Activated CD4-positive, alpha-beta memory T cell treated with anti-CD3 and anti-CD28 coated beads for 36 hours (primary cell): ENCODE measurements around the gene NTM. TPM values are rescaled to one million over a fixed set of nuclear protein-coding genes. Genes with fewer than 3 reads are reported as not detected.

Experiments
- CTCF ChIA-PET: fragments of 350-600 bp; sonication (Branson Sonifier 250); formaldehyde crosslinking; loops from one replicate; lab custom pipeline; 2021; ENCODE audit warnings: antibody characterized with exemption, inconsistent platforms; lab: Charles Lee
- POLR2A ChIA-PET: fragments of 350-600 bp; sonication (Branson Sonifier 250); formaldehyde crosslinking; loops from one replicate; lab custom pipeline; 2021; ENCODE audit warnings: antibody characterized with exemption; lab: Charles Lee
- DNase-seq: peaks from one replicate; pipeline ENCODE4 v3.0.0-alpha.2; 2020
- H3K27ac Mint-ChIP-seq: one replicate; pipeline ENCODE4 v1.8.0; 2021; ENCODE audit warnings: mixed read lengths
- H3K27me3 Mint-ChIP-seq: one replicate; pipeline ENCODE4 v1.8.0; 2021; ENCODE audit warnings: mixed read lengths
- H3K36me3 Mint-ChIP-seq: one replicate; pipeline ENCODE4 v1.8.0; 2021; ENCODE audit warnings: mixed read lengths
- H3K4me1 Mint-ChIP-seq: one replicate; pipeline ENCODE4 v1.8.0; 2021; ENCODE audit warnings: low read depth, mixed read lengths
- H3K4me3 Mint-ChIP-seq: one replicate; pipeline ENCODE4 v1.8.0; 2021; ENCODE audit warnings: mild to moderate bottlenecking, mixed read lengths
- H3K9me3 Mint-ChIP-seq: one replicate; pipeline ENCODE4 v1.8.0; 2021; ENCODE audit warnings: mixed read lengths
- intact Hi-C: fragments of 100-400 bp; cut with micrococcal nuclease; formaldehyde crosslinking; loops from one replicate; pipeline ENCODE4 v1.15.1; 2023
- total RNA-seq, 2 experiments: library from RNA; stranded (reverse); gene quantifications; one replicate each; pipeline ENCODE4 v1.2.3, GENCODE V29; 2021

NTM gene
- total RNA-seq, 2 experiments from 2014 or later = not detected

DNA sequence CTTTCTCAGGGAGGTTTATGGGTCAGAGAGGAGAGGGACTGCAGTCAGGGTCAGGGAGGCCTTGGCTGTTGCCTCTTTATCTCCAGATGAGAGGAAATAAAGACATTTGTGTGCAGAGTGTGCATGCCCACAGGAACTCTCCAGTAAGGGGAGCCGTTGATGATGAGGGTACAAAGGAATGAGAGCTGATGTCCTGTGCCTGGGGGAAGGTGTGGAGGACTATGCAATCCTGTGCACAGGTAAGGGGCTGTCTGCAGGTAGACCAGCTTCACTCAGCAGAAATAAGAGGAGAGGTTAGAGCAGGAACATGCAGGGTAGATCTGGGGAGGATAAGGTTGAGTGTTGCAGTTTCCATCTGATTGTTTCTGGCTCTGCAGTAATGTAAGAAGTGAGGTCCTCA is 132.6 kb downstream of the NTM start:
- POLR2A ChIA-PET = no interaction called here
- H3K27me3 Mint-ChIP-seq = no peaks in the 10 kb centered on the region

DNA sequence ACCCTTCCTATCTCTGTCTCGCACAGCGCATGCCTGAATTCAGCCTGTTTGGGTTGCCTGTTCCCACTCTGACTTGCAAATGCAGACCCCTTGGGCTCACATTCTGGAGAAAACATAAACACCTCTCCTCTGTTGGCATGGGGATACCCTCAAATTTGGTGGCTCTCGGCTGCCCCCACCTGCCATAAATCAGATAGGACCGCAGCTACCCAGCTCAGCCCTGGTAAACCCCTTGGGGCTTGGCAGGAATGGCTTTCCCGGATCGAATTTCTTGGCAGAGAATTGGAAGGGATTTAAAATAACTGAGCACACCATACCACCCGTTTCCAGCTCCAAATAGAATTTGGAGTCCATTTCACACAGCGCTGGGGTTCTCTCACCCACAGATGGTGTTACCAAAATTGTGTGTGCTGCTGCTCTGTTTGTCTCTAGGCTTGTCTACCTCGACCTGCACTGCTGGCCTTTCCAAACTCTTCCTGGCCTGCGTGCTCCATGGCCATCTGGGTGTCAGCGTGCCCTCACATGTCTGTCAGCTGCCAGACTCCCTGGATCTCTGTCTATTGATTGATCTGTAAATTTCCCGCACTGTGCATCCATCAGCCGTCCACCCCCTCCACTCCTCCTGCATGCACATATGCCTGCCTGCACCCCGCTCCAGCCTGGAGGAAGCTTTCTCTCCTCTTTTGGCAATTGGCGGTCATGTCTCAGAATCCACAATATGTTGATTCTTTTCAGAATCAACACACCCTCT is 134.0 kb downstream of the NTM start:
- intact Hi-C loops = no loop called here

More for the DNA sequence above, 132.6 kb downstream of the NTM start:
- Mint-ChIP-seq H3K4me3 (no peak overlapping the region), H3K27ac (no peak overlapping the region), H3K4me1 (no peaks in the 10 kb centered on the region), H3K36me3 (no peaks in the 10 kb centered on the region), H3K9me3 (peaks cover 7% of the 10 kb centered on the region)
- CTCF ChIA-PET = no interaction called here
- DNase-seq = no peak
- intact Hi-C loops = no loop called here

DNA sequence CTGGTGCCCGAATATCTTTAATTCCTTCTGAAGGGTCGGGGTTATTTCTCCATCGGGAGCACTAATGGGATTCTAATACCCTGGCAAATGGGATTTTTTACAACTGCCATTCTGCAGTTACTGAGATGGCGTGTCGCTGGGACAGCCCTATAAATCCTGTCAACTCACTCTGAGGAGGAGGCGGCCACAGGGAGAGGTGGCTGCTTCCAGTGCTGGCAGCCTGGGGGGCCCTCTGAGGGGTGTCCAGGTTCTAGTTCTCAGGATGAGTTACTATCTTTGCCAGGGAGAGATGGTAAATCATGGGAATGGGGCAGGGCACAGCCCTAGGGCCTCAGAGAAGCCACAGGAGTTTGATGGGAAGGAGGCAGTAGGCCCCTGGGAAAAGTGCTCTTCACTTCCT is 135.9 kb downstream of the NTM start:
- intact Hi-C loops = no loop called here
- DNase-seq = no peak
- H3K27ac Mint-ChIP-seq = no peak overlapping the region
- no peaks in the 10 kb centered on the region for H3K36me3 Mint-ChIP-seq
- ChIA-PET POLR2A (no interaction called here), CTCF (no interaction called here)
- no peak overlapping the region for H3K4me3 Mint-ChIP-seq
- no peaks in the 10 kb centered on the region for H3K27me3 Mint-ChIP-seq
- H3K9me3 Mint-ChIP-seq = peaks cover 6% of the 10 kb centered on the region
- H3K4me1 Mint-ChIP-seq = no peaks in the 10 kb centered on the region

More for the DNA sequence above, 134.0 kb downstream of the NTM start:
- H3K36me3 Mint-ChIP-seq = no peaks in the 10 kb centered on the region
- H3K27me3 Mint-ChIP-seq = no peaks in the 10 kb centered on the region
- H3K27ac Mint-ChIP-seq = no peak overlapping the region
- POLR2A ChIA-PET = no interaction called here
- no peaks in the 10 kb centered on the region for H3K4me1 Mint-ChIP-seq
- no peak overlapping the region for H3K4me3 Mint-ChIP-seq
- CTCF ChIA-PET = no interaction called here
- H3K9me3 Mint-ChIP-seq = peaks cover 7% of the 10 kb centered on the region
- DNase-seq = no peak

DNA sequence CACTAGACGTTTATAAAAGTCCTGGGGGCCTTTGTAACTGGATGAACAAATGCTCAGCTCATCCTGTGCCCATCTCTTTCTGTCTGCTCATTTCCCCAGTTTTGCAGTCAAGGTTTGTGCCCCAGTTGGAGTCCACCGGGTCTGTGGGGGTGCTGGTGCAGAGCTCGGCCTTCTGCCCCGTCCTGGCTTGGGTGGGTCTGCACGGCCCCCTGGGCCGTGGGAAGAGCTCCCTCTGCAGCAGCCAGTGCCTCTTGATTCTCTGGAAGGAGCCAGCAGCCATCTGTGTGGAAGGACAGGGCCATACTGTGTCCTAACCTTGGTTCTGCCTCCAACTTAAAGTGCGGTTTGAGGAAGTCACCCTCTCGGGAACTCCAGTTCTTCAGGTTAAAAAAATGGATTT is 140.2 kb downstream of the NTM start:
- CTCF ChIA-PET = no interaction called here
- POLR2A ChIA-PET = no interaction called here
- H3K27me3 Mint-ChIP-seq = no peaks in the 10 kb centered on the region
- no peak overlapping the region for H3K27ac Mint-ChIP-seq
- no peaks in the 10 kb centered on the region for H3K9me3 Mint-ChIP-seq
- intact Hi-C loops = loop anchor here (10.0 kb wide), 1 partner anchor 586 kb away; no protein-coding TSS in a partner anchor
- DNase-seq = no peak
- no peak overlapping the region for H3K4me3 Mint-ChIP-seq
- H3K36me3 Mint-ChIP-seq = no peaks in the 10 kb centered on the region
- no peaks in the 10 kb centered on the region for H3K4me1 Mint-ChIP-seq

DNA sequence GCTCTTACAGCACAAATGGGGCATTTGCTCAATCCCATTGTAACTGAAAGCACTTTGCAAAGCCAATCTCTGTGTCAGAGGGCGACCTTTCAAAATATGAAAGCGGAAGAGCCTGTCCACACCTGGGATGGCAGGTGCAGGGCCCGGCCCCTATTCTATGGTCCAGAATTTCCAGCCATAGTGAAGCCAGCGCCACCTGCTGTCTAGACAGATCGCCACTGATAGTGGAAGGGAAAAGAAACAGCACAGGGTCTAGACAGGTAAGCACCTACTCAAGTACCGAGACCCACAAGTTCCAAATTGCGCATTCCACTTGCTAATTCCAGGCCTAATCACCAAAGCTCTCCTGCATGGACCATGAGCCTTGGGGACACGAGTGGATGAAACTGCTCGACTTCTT is 141.4 kb downstream of the NTM start:
- Mint-ChIP-seq H3K4me1 (no peaks in the 10 kb centered on the region), H3K9me3 (no peaks in the 10 kb centered on the region), H3K4me3 (no peak overlapping the region), H3K36me3 (no peaks in the 10 kb centered on the region), H3K27ac (no peak overlapping the region), H3K27me3 (no peaks in the 10 kb centered on the region)
- DNase-seq = no peak
- intact Hi-C loops = loop anchor here (10.0 kb wide), 1 partner anchor 587 kb away; no protein-coding TSS in a partner anchor
- CTCF ChIA-PET = interaction anchor here (0.6 kb wide), 1 partner anchor 380 kb away, joined by 3 read pairs; no protein-coding TSS in a partner anchor
- POLR2A ChIA-PET = no interaction called here

DNA sequence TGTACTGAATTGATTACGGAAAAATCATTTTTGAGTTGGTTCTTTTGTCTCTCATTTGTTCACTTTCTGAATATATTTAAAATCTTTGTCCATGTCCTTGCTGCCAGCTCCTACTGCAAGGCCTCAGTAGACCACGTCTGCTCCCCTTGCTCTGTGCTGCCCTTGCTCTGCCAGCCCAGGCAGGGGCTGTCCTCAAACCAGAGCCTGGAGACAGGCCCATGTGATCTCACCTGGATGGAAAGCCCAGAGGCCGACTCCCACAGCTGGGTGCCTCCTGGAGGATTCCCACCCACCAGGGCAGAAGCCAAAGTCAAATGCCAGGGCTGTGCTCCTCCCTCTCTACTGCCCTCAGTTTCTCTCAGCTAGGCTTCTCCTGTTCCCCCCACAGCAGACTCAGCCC is 141.8 kb downstream of the NTM start:
- no peaks in the 10 kb centered on the region for H3K4me1 Mint-ChIP-seq
- no peaks in the 10 kb centered on the region for H3K27me3 Mint-ChIP-seq
- H3K9me3 Mint-ChIP-seq = no peaks in the 10 kb centered on the region
- DNase-seq = no peak
- H3K36me3 Mint-ChIP-seq = no peaks in the 10 kb centered on the region
- H3K4me3 Mint-ChIP-seq = no peak overlapping the region
- ChIA-PET POLR2A (no interaction called here), CTCF (no interaction called here)
- no peak overlapping the region for H3K27ac Mint-ChIP-seq
- intact Hi-C loops = loop anchor here (10.0 kb wide), 1 partner anchor 587 kb away; no protein-coding TSS in a partner anchor

DNA sequence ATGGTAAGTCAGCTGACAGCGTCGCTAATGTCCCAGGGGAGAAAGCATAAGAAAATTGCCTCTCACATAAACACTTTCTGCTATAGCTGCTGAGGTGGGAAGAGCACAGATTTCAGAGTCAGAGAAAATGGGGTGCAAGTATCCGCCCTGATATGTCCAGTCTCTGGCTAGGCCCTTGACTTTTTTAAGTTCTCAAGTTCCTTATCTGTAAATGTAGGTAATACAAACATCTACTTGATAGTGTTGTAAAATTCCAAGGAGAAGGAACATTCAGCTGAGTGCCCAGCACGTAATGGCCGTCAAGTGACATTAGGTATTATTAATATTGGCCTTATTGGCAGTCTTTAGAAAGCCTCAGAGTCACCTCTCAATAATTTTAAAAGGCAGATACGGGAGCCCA is 143.6 kb downstream of the NTM start:
- no peaks in the 10 kb centered on the region for H3K36me3 Mint-ChIP-seq
- H3K27ac Mint-ChIP-seq = no peak overlapping the region
- no peaks in the 10 kb centered on the region for H3K4me1 Mint-ChIP-seq
- no peak overlapping the region for H3K4me3 Mint-ChIP-seq
- CTCF ChIA-PET = no interaction called here
- intact Hi-C loops = loop anchor here (10.0 kb wide), 1 partner anchor 589 kb away; no protein-coding TSS in a partner anchor
- no peaks in the 10 kb centered on the region for H3K27me3 Mint-ChIP-seq
- H3K9me3 Mint-ChIP-seq = no peaks in the 10 kb centered on the region
- POLR2A ChIA-PET = no interaction called here
- no peak for DNase-seq

DNA sequence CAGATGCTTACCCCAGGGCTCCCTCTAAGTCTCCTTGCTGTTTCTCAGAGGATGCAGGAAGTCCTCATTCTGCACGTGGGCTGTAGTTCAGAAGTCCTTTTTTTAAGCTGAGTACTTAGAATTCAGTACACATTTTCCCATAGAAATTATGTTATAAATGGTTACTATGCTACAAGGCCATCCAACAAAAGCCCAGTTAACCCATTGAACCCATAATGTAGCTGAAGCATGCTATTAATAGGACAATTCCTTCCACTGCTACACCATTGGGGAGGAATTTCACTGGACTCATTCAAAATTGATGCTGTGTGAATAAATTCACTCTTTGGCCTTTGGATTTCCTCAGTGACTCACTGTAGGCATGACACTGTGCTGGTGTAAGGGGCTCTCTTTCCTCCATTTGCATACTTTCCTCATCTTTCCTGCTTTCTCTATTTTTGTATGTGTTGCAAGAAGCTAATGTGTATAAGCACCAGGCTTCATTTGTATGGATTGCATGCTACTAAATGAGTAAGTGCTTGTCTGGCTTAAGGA is 148.0 kb downstream of the NTM start:
- H3K36me3 Mint-ChIP-seq = no peaks in the 10 kb centered on the region
- no peaks in the 10 kb centered on the region for H3K9me3 Mint-ChIP-seq
- no peak for DNase-seq
- intact Hi-C loops = loop anchor here (10.0 kb wide), 1 partner anchor 594 kb away; no protein-coding TSS in a partner anchor
- ChIA-PET POLR2A (no interaction called here), CTCF (no interaction called here)
- H3K4me3 Mint-ChIP-seq = no peak overlapping the region
- H3K27me3 Mint-ChIP-seq = no peaks in the 10 kb centered on the region
- no peaks in the 10 kb centered on the region for H3K4me1 Mint-ChIP-seq
- no peak overlapping the region for H3K27ac Mint-ChIP-seq

DNA sequence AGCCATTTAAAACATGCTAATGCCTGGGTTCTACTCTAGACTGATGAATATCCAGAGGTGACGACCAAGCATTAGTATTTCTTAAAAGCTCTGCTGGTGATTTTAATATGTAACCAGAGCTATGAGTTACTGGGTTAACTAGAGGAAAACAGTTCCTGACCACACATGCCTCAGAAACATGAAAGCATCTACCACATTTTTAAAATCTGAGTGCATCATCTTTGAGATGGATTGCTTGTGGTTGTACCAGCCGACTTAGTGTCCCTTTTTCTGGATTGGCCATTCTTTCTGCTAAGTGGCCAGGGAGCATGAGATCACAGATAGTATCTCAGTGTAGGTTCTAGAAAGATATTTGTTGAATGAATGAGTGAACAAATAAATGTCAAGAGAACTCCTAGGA is 152.4 kb downstream of the NTM start:
- Mint-ChIP-seq H3K9me3 (no peaks in the 10 kb centered on the region), H3K27me3 (no peaks in the 10 kb centered on the region), H3K27ac (no peak overlapping the region), H3K4me1 (no peaks in the 10 kb centered on the region), H3K36me3 (no peaks in the 10 kb centered on the region), H3K4me3 (no peak overlapping the region)
- CTCF ChIA-PET = no interaction called here
- intact Hi-C loops = no loop called here
- no peak for DNase-seq
- POLR2A ChIA-PET = no interaction called here

DNA sequence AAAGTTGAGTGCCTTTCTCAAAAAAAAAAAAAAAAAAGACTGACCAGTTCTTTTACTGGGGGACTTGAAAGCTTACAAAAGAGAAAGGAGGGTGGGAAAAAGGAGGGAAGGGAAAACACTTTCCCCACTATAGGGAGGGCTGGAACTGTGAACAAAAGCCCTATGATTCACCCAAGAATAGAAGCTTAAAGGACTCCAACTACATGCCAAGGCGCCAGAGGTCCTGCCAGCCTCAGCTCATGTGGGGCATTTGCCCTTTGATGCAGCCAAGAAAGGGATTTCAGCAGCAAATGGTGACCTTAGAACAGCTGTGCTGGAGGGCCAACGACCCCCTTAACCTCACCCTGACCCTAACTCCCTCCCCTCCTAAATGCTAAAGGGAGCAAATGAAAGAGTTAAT is 160.0 kb downstream of the NTM start:
- CTCF ChIA-PET = no interaction called here
- H3K4me3 Mint-ChIP-seq = no peak overlapping the region
- H3K9me3 Mint-ChIP-seq = no peaks in the 10 kb centered on the region

DNA sequence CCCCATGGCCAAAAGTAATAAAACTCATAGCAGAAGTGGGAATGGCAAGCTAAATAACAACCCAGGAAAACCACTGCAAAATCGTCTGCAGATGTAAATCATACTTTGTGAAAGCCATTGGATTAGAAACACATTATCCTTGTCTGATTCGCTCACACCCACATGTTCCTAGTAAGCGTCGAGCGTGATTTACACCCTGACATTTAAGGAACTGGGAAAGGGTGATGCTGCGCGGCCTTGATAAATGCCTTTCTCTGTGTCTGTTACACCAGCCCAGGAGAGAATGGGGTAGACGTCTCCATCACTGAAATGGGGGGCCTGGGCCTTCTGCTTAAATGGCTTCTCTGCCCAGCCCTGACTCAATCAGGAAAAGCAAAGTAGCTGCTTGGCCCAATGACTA is 162.7 kb downstream of the NTM start:
- H3K4me1 Mint-ChIP-seq = no peaks in the 10 kb centered on the region
- no peaks in the 10 kb centered on the region for H3K36me3 Mint-ChIP-seq
- H3K27ac Mint-ChIP-seq = no peak overlapping the region
- CTCF ChIA-PET = no interaction called here
- no peaks in the 10 kb centered on the region for H3K27me3 Mint-ChIP-seq
- POLR2A ChIA-PET = no interaction called here
- no peak for DNase-seq
- intact Hi-C loops = no loop called here
- no peak overlapping the region for H3K4me3 Mint-ChIP-seq
- H3K9me3 Mint-ChIP-seq = no peaks in the 10 kb centered on the region

More for the DNA sequence above, 160.0 kb downstream of the NTM start:
- H3K4me1 Mint-ChIP-seq = no peaks in the 10 kb centered on the region
- no peak for DNase-seq
- H3K27ac Mint-ChIP-seq = no peak overlapping the region
- H3K36me3 Mint-ChIP-seq = no peaks in the 10 kb centered on the region
- no peaks in the 10 kb centered on the region for H3K27me3 Mint-ChIP-seq
- POLR2A ChIA-PET = no interaction called here
- intact Hi-C loops = no loop called here

DNA sequence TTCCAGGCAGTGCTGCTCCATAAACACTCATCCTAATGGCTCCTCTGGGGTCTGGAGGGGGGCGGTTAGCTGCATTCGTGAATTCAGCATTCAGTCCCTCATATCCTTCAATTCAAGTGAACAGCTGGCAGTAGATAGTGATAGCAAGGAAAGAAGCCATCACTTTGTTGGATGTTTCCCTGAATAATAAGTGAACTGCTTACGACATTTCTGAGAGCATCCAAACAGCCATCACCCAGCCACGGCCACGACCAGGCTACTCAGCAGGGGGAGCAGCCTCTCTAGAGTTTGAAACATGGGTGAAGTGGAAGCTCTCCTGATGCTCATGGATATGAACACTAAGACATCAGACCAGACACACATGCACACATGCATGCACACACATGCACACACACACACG is 163.6 kb downstream of the NTM start:
- Mint-ChIP-seq H3K4me3 (no peak overlapping the region), H3K36me3 (no peaks in the 10 kb centered on the region), H3K4me1 (no peaks in the 10 kb centered on the region), H3K9me3 (no peaks in the 10 kb centered on the region), H3K27ac (no peak overlapping the region), H3K27me3 (no peaks in the 10 kb centered on the region)
- DNase-seq = no peak
- ChIA-PET CTCF (no interaction called here), POLR2A (no interaction called here)
- intact Hi-C loops = no loop called here

DNA sequence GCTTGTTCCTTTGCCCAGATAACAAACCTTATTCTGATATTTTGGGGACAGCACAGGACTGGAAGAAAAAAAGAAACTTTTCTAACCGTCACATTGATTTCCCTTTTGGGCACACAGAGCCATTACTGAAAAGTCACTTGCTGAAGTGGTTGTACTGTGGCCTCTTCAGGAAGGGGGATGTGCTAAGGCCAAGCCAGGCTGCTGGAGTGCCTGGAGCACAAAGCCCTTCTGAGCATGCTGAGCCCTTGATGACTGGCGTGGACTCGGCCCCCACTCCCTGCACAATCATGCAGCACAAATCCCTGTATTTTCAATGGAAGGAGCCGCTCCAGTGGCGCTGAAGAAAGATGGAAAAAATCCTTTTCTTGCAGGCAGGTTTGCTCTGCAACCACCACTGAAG is 164.2 kb downstream of the NTM start:
- no peak overlapping the region for H3K4me3 Mint-ChIP-seq
- POLR2A ChIA-PET = interaction anchor here (0.6 kb wide), 1 partner anchor 1539 kb away, joined by 3 read pairs; no protein-coding TSS in a partner anchor
- intact Hi-C loops = no loop called here
- H3K27ac Mint-ChIP-seq = no peak overlapping the region
- no peak for DNase-seq
- CTCF ChIA-PET = no interaction called here
- no peaks in the 10 kb centered on the region for H3K9me3 Mint-ChIP-seq
- no peaks in the 10 kb centered on the region for H3K36me3 Mint-ChIP-seq
- no peaks in the 10 kb centered on the region for H3K27me3 Mint-ChIP-seq
- H3K4me1 Mint-ChIP-seq = no peaks in the 10 kb centered on the region
